ENCODE results near the gene CD48. TPM values are rescaled to one million over a fixed set of nuclear protein-coding genes. Genes with fewer than 3 reads are reported as not detected.

CD48 gene
- total and polyA plus RNA-seq, 7 donors, result 2.9 to 112 (median 4.5) TPM

DNA sequence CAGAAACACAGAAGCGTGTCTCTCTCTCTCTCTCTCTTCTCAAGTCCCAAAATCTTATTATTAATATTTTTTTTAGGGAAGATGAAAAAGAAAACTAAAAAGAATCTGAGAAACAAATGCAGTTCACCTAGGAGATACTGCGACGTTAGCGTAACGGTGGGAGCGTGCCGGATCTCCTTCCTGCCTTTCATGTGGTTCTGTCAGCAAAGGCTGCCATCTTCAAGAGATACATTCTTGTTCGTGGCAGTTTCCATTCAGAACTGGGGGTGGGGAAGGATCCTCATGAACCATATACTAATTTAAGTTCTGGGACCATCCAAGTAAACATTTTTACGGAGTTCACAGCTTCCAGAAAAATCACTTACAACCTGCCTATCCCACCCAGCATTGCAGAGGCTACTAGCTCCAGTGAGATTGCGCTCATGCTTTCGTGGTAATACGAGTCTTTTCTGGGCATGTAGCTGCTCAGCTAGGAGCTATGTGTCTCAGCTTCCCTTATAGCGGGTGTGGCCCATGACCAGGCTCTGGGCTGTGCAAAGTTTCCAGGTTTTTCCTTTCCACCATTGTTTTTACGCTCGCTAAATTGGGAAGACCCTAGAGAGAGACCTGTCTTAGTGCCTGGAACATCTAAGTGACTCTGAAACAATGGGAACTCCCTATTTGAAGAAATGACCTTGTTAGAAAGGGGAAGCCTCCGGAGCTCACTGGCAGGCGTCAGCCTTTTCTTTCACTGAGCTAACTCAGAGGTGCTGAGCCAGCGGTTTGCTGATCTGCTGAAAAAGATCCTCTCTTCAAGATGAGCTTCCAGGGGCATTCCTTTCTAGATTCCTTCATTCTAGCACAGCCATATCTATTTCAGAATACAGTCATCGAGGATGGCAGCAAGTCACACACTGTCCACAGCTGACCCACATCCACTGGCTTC is 82.1 kb downstream of the CD48 start:
- H3K4me3 ChIP-seq, result no peak overlapping the region
- WGBS, 2 donors, result 57 to 71% methylated on average over 19 of the region's 19 CpGs
- DNase-seq, result no peak
- no peaks in the 10 kb centered on the region for H3K27me3 ChIP-seq
- intact Hi-C loops (cut with DNase I), result no loop called here
- H3K4me1 ChIP-seq, result no peaks in the 10 kb centered on the region
- H3K36me3 ChIP-seq, result no peaks in the 10 kb centered on the region
- H3K9me3 ChIP-seq, result no peaks in the 10 kb centered on the region
- TF ChIP-seq POLR2AphosphoS5 (IDR thresholded peaks at IDR 0.05), result no peak
- no peak for TF ChIP-seq EP300 (IDR thresholded peaks at IDR 0.05)
- no peak for TF ChIP-seq POLR2A (IDR thresholded peaks at IDR 0.05)
- TF ChIP-seq, protein P1, sequence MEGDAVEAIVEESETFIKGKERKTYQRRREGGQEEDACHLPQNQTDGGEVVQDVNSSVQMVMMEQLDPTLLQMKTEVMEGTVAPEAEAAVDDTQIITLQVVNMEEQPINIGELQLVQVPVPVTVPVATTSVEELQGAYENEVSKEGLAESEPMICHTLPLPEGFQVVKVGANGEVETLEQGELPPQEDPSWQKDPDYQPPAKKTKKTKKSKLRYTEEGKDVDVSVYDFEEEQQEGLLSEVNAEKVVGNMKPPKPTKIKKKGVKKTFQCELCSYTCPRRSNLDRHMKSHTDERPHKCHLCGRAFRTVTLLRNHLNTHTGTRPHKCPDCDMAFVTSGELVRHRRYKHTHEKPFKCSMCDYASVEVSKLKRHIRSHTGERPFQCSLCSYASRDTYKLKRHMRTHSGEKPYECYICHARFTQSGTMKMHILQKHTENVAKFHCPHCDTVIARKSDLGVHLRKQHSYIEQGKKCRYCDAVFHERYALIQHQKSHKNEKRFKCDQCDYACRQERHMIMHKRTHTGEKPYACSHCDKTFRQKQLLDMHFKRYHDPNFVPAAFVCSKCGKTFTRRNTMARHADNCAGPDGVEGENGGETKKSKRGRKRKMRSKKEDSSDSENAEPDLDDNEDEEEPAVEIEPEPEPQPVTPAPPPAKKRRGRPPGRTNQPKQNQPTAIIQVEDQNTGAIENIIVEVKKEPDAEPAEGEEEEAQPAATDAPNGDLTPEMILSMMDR (IDR thresholded peaks at IDR 0.05), result no peak
- H3K27ac ChIP-seq, result no peak overlapping the region

GRCh38 chr1:160628799-160629263 is 82.8 kb downstream of the CD48 start:
- Histone ChIP-seq H3K27ac (no peak overlapping the region), H3K36me3 (no peaks in the 10 kb centered on the region), H3K27me3 (no peaks in the 10 kb centered on the region), H3K4me1 (no peaks in the 10 kb centered on the region), H3K9me3 (no peaks in the 10 kb centered on the region), H3K4me3 (no peak overlapping the region)
- no peak for DNase-seq
- 63 to 80% methylated on average over 8 of the region's 8 CpGs for WGBS, 2 donors
- TF ChIP-seq EP300 (IDR thresholded peaks at IDR 0.05) (no peak), POLR2A (IDR thresholded peaks at IDR 0.05) (no peak), POLR2AphosphoS5 (IDR thresholded peaks at IDR 0.05) (no peak)
- TF ChIP-seq, protein P1 (IDR thresholded peaks at IDR 0.05), result no peak
- intact Hi-C loops (cut with DNase I), result no loop called here

Other genes starting within 250 kb of the CD48 start
- 1 to 10 TPM in 2 of 4 donors, under 1 TPM in 1, not detected in 1; 0.41 to 1.2 (median 1.1) TPM for gene SLAMF6, start 188.6 kb downstream of the CD48 start, total RNA-seq
- 10 to 100 TPM in 1 of 3 donors, 1 to 10 TPM in 1, under 1 TPM in 1; 0.60 to 15.2 (median 1.4) TPM for gene SLAMF6, start 188.6 kb downstream of the CD48 start, polyA plus RNA-seq
- 1 to 10 TPM; 2.2 to 7.5 (median 3.3) TPM for gene CD84, start 132.3 kb downstream of the CD48 start, total RNA-seq
- gene CD84, start 132.3 kb downstream of the CD48 start, polyA plus RNA-seq, result 1 to 10 TPM in 2 of 3 donors, under 1 TPM in 1; 0.60 to 5.5 (median 3.2) TPM
- gene SLAMF1, start 64.8 kb downstream of the CD48 start, total RNA-seq, result 1 to 10 TPM in 1 of 4 donors, under 1 TPM in 3; under 0.01 to 1.6 (median 0.22) TPM
- gene SLAMF1, start 64.8 kb downstream of the CD48 start, polyA plus RNA-seq, result 1 to 10 TPM in 1 of 3 donors, not detected in 2; 6.1 TPM
- under 1 TPM in 3 of 4 donors, not detected in 1; 0.16 to 0.83 (median 0.41) TPM for gene SLAMF7, start 27.4 kb upstream of the CD48 start, total RNA-seq
- gene SLAMF7, start 27.4 kb upstream of the CD48 start, polyA plus RNA-seq, result 10 to 100 TPM in 2 of 3 donors, 1 to 10 TPM in 1; 3.6 to 31.0 (median 11.4) TPM
- under 1 TPM in 3 of 4 donors, not detected in 1; under 0.01 to 0.36 (median 0.16) TPM for gene LY9, start 84.4 kb upstream of the CD48 start, total RNA-seq
- gene LY9, start 84.4 kb upstream of the CD48 start, polyA plus RNA-seq, result 10 to 100 TPM in 1 of 3 donors, under 1 TPM in 1, not detected in 1; 0.23 to 12.8 TPM
- under 1 TPM in 3 of 4 donors, not detected in 1; 0.16 to 0.36 (median 0.27) TPM for gene CD244, start 151.1 kb upstream of the CD48 start, total RNA-seq
- 1 to 10 TPM in 2 of 3 donors, not detected in 1; 1.0 to 1.8 TPM for gene CD244, start 151.1 kb upstream of the CD48 start, polyA plus RNA-seq
- gene ITLN1, start 173.4 kb upstream of the CD48 start, total RNA-seq, result under 1 TPM in 2 of 4 donors, not detected in 2; 0.66 to 0.71 TPM
- gene ITLN1, start 173.4 kb upstream of the CD48 start, polyA plus RNA-seq, result 100 to 1,000 TPM; 175 to 478 (median 284) TPM
- not detected for gene ITLN2, start 243.0 kb upstream of the CD48 start, total RNA-seq
- gene ITLN2, start 243.0 kb upstream of the CD48 start, polyA plus RNA-seq, result under 1 TPM in 1 of 3 donors, not detected in 2; 0.12 TPM